Measurements from ENCODE around the gene HTRA3. TPM values are rescaled to one million over a fixed set of nuclear protein-coding genes. Genes with fewer than 3 reads are reported as not detected.

Gene HTRA3
- total RNA-seq, 1 experiment from 2014 or later: not detected

- H3K27ac ChIP-seq (ENCODE audit: low read length): no peak overlapping the region
- no peaks in the 10 kb centered on the region for H3K36me3 ChIP-seq (ENCODE audit: insufficient read depth, low read length)
- H3K27me3 ChIP-seq (ENCODE audit: low read length): no peaks in the 10 kb centered on the region
- H3K4me1 ChIP-seq (ENCODE audit: low read length): no peaks in the 10 kb centered on the region
- DNase-seq: no peak
- no peaks in the 10 kb centered on the region for H3K9me2 ChIP-seq (replicated peaks; ENCODE audit: insufficient read depth, low read length)
- H3K9ac ChIP-seq (ENCODE audit: low read length): no peak overlapping the region
- H2AFZ ChIP-seq (ENCODE audit: low read length): no peak overlapping the region
- H3K4me3 ChIP-seq (ENCODE audit: low read length): no peak overlapping the region
- no peaks in the 10 kb centered on the region for H3K79me2 ChIP-seq (ENCODE audit: low read length)
- H4K20me1 ChIP-seq (ENCODE audit: insufficient read depth, low read depth, low read length): no peaks in the 10 kb centered on the region
- no peak overlapping the region for H3K4me2 ChIP-seq (ENCODE audit: low read depth, low read length, poor library complexity, severe bottlenecking)
- H3K9me3 ChIP-seq (ENCODE audit: low read length): no peaks in the 10 kb centered on the region
Measured at GRCh38 chr4:8282134-8282641, 12.6 kb downstream of the HTRA3 start.

GRCh38 chr4:8282742-8283141 is 13.2 kb downstream of the HTRA3 start:
- Histone ChIP-seq H3K9ac (ENCODE audit: low read length) (no peak overlapping the region), H3K79me2 (ENCODE audit: low read length) (no peaks in the 10 kb centered on the region), H3K27ac (ENCODE audit: low read length) (no peak overlapping the region), H3K9me2 (replicated peaks; ENCODE audit: insufficient read depth, low read length) (no peaks in the 10 kb centered on the region), H3K9me3 (ENCODE audit: low read length) (no peaks in the 10 kb centered on the region), H3K4me1 (ENCODE audit: low read length) (no peaks in the 10 kb centered on the region), H3K4me3 (ENCODE audit: low read length) (no peak overlapping the region), H3K4me2 (ENCODE audit: low read depth, low read length, poor library complexity, severe bottlenecking) (no peak overlapping the region), H3K36me3 (ENCODE audit: insufficient read depth, low read length) (no peaks in the 10 kb centered on the region), H3K27me3 (ENCODE audit: low read length) (no peaks in the 10 kb centered on the region), H2AFZ (ENCODE audit: low read length) (no peak overlapping the region), H4K20me1 (ENCODE audit: insufficient read depth, low read depth, low read length) (no peaks in the 10 kb centered on the region)
- no peak for DNase-seq

DNA sequence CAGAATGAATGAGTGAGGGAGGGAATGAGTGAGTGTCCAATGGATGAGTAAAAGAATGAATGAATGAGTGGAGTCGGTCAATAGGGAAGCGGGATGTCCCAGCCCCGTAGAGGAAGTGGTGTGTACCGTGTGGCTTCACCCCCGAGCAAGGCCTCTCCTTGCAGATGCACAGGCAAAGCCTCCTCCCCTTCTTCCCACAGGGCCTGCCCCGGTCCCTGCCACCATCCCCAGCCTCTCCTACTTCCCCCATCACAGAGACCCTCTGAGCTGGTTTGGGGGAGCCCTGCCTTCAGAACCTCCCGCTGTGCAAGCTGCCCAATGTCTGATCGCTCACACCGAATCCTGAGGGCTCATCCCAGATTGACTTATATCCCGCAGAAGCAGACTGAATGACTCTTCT is 13.6 kb downstream of the HTRA3 start:
- H4K20me1 ChIP-seq (ENCODE audit: insufficient read depth, low read depth, low read length): no peaks in the 10 kb centered on the region
- H3K4me1 ChIP-seq (ENCODE audit: low read length): no peaks in the 10 kb centered on the region
- no peaks in the 10 kb centered on the region for H3K27me3 ChIP-seq (ENCODE audit: low read length)
- H3K9me2 ChIP-seq (replicated peaks; ENCODE audit: insufficient read depth, low read length): no peaks in the 10 kb centered on the region
- H3K9me3 ChIP-seq (ENCODE audit: low read length): no peaks in the 10 kb centered on the region
- no peaks in the 10 kb centered on the region for H3K79me2 ChIP-seq (ENCODE audit: low read length)
- no peak for DNase-seq
- H3K27ac ChIP-seq (ENCODE audit: low read length): no peak overlapping the region
- H3K4me3 ChIP-seq (ENCODE audit: low read length): no peak overlapping the region
- H3K4me2 ChIP-seq (ENCODE audit: low read depth, low read length, poor library complexity, severe bottlenecking): no peak overlapping the region
- no peak overlapping the region for H3K9ac ChIP-seq (ENCODE audit: low read length)
- no peak overlapping the region for H2AFZ ChIP-seq (ENCODE audit: low read length)
- H3K36me3 ChIP-seq (ENCODE audit: insufficient read depth, low read length): no peaks in the 10 kb centered on the region

GRCh38 chr4:8283631-8284121 is 14.1 kb downstream of the HTRA3 start:
- Histone ChIP-seq H2AFZ (ENCODE audit: low read length) (no peak overlapping the region), H3K9me2 (replicated peaks; ENCODE audit: insufficient read depth, low read length) (no peaks in the 10 kb centered on the region), H3K27me3 (ENCODE audit: low read length) (no peaks in the 10 kb centered on the region), H3K4me1 (ENCODE audit: low read length) (no peaks in the 10 kb centered on the region), H3K36me3 (ENCODE audit: insufficient read depth, low read length) (no peaks in the 10 kb centered on the region), H3K9me3 (ENCODE audit: low read length) (no peaks in the 10 kb centered on the region), H3K27ac (ENCODE audit: low read length) (no peak overlapping the region), H3K79me2 (ENCODE audit: low read length) (no peaks in the 10 kb centered on the region), H4K20me1 (ENCODE audit: insufficient read depth, low read depth, low read length) (no peaks in the 10 kb centered on the region), H3K4me2 (ENCODE audit: low read depth, low read length, poor library complexity, severe bottlenecking) (no peak overlapping the region), H3K4me3 (ENCODE audit: low read length) (no peak overlapping the region), H3K9ac (ENCODE audit: low read length) (no peak overlapping the region)
- DNase-seq: peak; percentile 69

GRCh38 chr4:8284391-8284790 is 14.8 kb downstream of the HTRA3 start:
- Histone ChIP-seq H3K79me2 (ENCODE audit: low read length) (no peaks in the 10 kb centered on the region), H3K27me3 (ENCODE audit: low read length) (no peaks in the 10 kb centered on the region), H3K9me2 (replicated peaks; ENCODE audit: insufficient read depth, low read length) (no peaks in the 10 kb centered on the region), H3K36me3 (ENCODE audit: insufficient read depth, low read length) (no peaks in the 10 kb centered on the region), H3K27ac (ENCODE audit: low read length) (no peak overlapping the region), H4K20me1 (ENCODE audit: insufficient read depth, low read depth, low read length) (no peaks in the 10 kb centered on the region), H3K4me2 (ENCODE audit: low read depth, low read length, poor library complexity, severe bottlenecking) (no peak overlapping the region), H3K4me3 (ENCODE audit: low read length) (no peak overlapping the region), H3K9ac (ENCODE audit: low read length) (no peak overlapping the region), H2AFZ (ENCODE audit: low read length) (no peak overlapping the region), H3K9me3 (ENCODE audit: low read length) (no peaks in the 10 kb centered on the region), H3K4me1 (ENCODE audit: low read length) (no peaks in the 10 kb centered on the region)
- no peak for DNase-seq

GRCh38 chr4:8285143-8285975 is 15.8 kb downstream of the HTRA3 start:
- no peaks in the 10 kb centered on the region for H3K9me2 ChIP-seq (replicated peaks; ENCODE audit: insufficient read depth, low read length)
- no peak overlapping the region for H3K9ac ChIP-seq (ENCODE audit: low read length)
- no peak overlapping the region for H2AFZ ChIP-seq (ENCODE audit: low read length)
- no peak overlapping the region for H3K4me2 ChIP-seq (ENCODE audit: low read depth, low read length, poor library complexity, severe bottlenecking)
- no peaks in the 10 kb centered on the region for H3K36me3 ChIP-seq (ENCODE audit: insufficient read depth, low read length)
- H3K4me1 ChIP-seq (ENCODE audit: low read length): no peaks in the 10 kb centered on the region
- no peak for DNase-seq
- H3K9me3 ChIP-seq (ENCODE audit: low read length): no peaks in the 10 kb centered on the region
- no peak overlapping the region for H3K4me3 ChIP-seq (ENCODE audit: low read length)
- no peak overlapping the region for H3K27ac ChIP-seq (ENCODE audit: low read length)
- H3K79me2 ChIP-seq (ENCODE audit: low read length): no peaks in the 10 kb centered on the region
- no peaks in the 10 kb centered on the region for H3K27me3 ChIP-seq (ENCODE audit: low read length)
- H4K20me1 ChIP-seq (ENCODE audit: insufficient read depth, low read depth, low read length): no peaks in the 10 kb centered on the region

DNA sequence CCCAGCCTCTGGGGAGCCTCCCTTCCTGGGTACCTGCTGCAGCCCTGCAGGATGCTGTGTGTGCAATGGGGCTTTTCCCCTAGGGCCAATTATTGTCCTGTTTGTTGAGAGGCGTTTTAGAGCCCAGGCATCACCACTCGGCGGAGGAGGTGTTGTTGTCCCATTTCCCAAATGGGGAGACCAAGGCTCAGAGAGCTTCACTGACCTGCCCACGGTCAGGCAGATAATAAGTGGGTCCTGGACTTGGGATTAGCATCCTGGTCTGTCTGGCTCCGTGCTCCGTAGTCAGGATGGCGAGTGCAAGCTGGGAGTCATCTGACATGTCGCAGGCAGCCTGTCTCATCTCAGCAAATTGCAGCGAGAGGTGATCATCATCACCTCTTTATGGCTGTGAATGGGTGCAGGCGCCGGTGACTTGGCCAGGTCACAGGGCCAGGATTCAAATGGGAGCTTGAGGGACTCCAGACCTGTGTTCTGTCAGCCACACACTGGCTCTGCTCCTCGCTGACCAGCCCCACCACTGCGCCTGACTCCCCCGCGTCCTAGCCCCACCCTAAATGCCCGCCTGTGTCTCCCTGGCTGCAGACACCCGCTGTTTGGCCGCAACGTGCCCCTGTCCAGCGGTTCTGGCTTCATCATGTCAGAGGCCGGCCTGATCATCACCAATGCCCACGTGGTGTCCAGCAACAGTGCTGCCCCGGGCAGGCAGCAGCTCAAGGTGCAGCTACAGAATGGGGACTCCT is 16.6 kb downstream of the HTRA3 start:
- Histone ChIP-seq H3K9me3 (ENCODE audit: low read length) (no peaks in the 10 kb centered on the region), H3K9ac (ENCODE audit: low read length) (no peak overlapping the region), H3K27ac (ENCODE audit: low read length) (no peak overlapping the region), H3K4me2 (ENCODE audit: low read depth, low read length, poor library complexity, severe bottlenecking) (no peak overlapping the region), H3K79me2 (ENCODE audit: low read length) (no peaks in the 10 kb centered on the region), H3K4me1 (ENCODE audit: low read length) (no peaks in the 10 kb centered on the region), H3K36me3 (ENCODE audit: insufficient read depth, low read length) (no peaks in the 10 kb centered on the region), H4K20me1 (ENCODE audit: insufficient read depth, low read depth, low read length) (no peaks in the 10 kb centered on the region), H2AFZ (ENCODE audit: low read length) (no peak overlapping the region), H3K27me3 (ENCODE audit: low read length) (no peaks in the 10 kb centered on the region), H3K9me2 (replicated peaks; ENCODE audit: insufficient read depth, low read length) (no peaks in the 10 kb centered on the region), H3K4me3 (ENCODE audit: low read length) (no peak overlapping the region)
- DNase-seq: no peak

DNA sequence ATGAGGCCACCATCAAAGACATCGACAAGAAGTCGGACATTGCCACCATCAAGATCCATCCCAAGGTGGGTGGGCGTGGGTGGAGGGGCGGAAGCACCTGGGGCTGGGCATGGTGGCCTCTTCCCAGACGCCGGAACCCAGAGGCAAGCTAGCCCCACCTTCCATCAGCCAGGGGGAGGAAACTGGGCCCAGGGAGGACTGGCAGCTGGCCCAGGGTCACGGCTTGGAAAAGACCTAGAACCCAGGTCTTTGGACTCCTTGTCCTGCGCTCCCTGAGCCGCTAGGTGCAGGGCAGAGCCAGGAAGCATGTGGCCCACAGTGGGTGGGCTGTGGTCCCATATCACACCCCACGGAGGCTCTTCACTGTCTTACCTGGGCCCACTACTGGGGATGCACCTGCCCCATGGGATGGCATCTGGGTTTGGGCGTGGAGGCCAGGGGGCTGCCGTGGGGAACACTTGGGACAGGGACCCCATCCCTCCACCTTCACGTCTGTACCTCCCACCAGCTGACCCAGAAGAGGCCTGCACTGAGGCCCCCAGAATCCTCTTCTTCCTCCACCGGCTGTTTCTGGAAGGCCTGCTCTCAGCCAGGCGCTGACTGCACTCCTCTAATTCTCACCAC is 17.3 kb downstream of the HTRA3 start:
- H3K9ac ChIP-seq (ENCODE audit: low read length): no peak overlapping the region
- no peaks in the 10 kb centered on the region for H3K36me3 ChIP-seq (ENCODE audit: insufficient read depth, low read length)
- no peaks in the 10 kb centered on the region for H4K20me1 ChIP-seq (ENCODE audit: insufficient read depth, low read depth, low read length)
- H3K27ac ChIP-seq (ENCODE audit: low read length): no peak overlapping the region
- no peaks in the 10 kb centered on the region for H3K79me2 ChIP-seq (ENCODE audit: low read length)
- H3K4me2 ChIP-seq (ENCODE audit: low read depth, low read length, poor library complexity, severe bottlenecking): no peak overlapping the region
- no peaks in the 10 kb centered on the region for H3K9me3 ChIP-seq (ENCODE audit: low read length)
- no peak overlapping the region for H2AFZ ChIP-seq (ENCODE audit: low read length)
- DNase-seq: no peak
- H3K9me2 ChIP-seq (replicated peaks; ENCODE audit: insufficient read depth, low read length): no peaks in the 10 kb centered on the region
- no peaks in the 10 kb centered on the region for H3K4me1 ChIP-seq (ENCODE audit: low read length)
- H3K27me3 ChIP-seq (ENCODE audit: low read length): no peaks in the 10 kb centered on the region
- H3K4me3 ChIP-seq (ENCODE audit: low read length): no peak overlapping the region
